Aorta (tissue), 5 donors: ENCODE measurements around the gene NUP62. TPM values are rescaled to one million over a fixed set of nuclear protein-coding genes. Genes with fewer than 3 reads are reported as not detected.

Experiments used
- ATAC-seq: fragments of 200-7000 bp; cut with Tn5 transposase; one replicate; pipeline ENCODE4 v1.9.1; 2022; ENCODE audit warnings: moderate library complexity; ENCODE audit not compliant: low FRiP score
- DNase-seq, 2 donors: peaks; one replicate each; pipeline ENCODE4 v3.0.0-alpha.2; 2020
- H3K27ac ChIP-seq, 2 donors: one replicate each; pipeline ENCODE4 v1.5.1; 2013; ENCODE audit warnings: low read length in 2 of 2, mild to moderate bottlenecking in 2 of 2, moderate library complexity in 2 of 2, control low read depth in 1 of 2, inconsistent platforms in 1 of 2, low read depth in 1 of 2
- H3K27me3 ChIP-seq, 2 donors: one replicate each; pipeline ENCODE4 v1.6.1; 2013; ENCODE audit warnings: control low read depth in 1 of 2, low read length in 1 of 2, mild to moderate bottlenecking in 1 of 2, moderate library complexity in 1 of 2; ENCODE audit not compliant: insufficient read depth in 2 of 2, control insufficient read depth in 1 of 2
- H3K36me3 ChIP-seq, 2 donors: one replicate each; pipeline ENCODE4 v1.6.1; 2013; ENCODE audit warnings: control low read depth in 1 of 2, low read length in 1 of 2, mild to moderate bottlenecking in 1 of 2; ENCODE audit not compliant: insufficient read depth in 2 of 2, control insufficient read depth in 1 of 2
- H3K4me1 ChIP-seq, 2 donors: one replicate each; pipeline ENCODE4 v1.6.1; 2013; ENCODE audit warnings: low read length in 2 of 2, control low read depth in 1 of 2, mild to moderate bottlenecking in 1 of 2, moderate library complexity in 1 of 2; ENCODE audit not compliant: insufficient read depth in 2 of 2, control insufficient read depth in 1 of 2
- H3K4me3 ChIP-seq, 2 donors: one replicate each; pipeline ENCODE4 v1.5.1; 2013; ENCODE audit warnings: low read length in 2 of 2, control low read depth in 1 of 2, mild to moderate bottlenecking in 1 of 2
- H3K9me3 ChIP-seq: one replicate; pipeline ENCODE4 v1.6.1; 2013; ENCODE audit warnings: mild to moderate bottlenecking, low read length; ENCODE audit not compliant: control insufficient read depth
- WGBS, 2 donors: extraction: QIAGEN DNeasy Blood & Tissue Kit; methylation state at CpG; one replicate each; pipeline ENCODE4 v1.1.7; 2013; 5-methylcytosine and 5-hydroxymethylcytosine counted together
- intact Hi-C, 2 donors: fragments of 100-400 bp; cut with DNase I; formaldehyde crosslinking; loops; one replicate each; pipeline versions ENCODE4 v1.14.2 to v1.15.0; 2022
- microRNA-seq, 2 donors: library from miRNA; unstranded; fragments of <30 nt; microRNA quantifications; one replicate each; pipeline ENCODE4 v1.2.0, GENCODE V29; 2020
- polyA plus RNA-seq, 2 donors: library from polyadenylated mRNA; stranded (reverse); fragments of 200-250 nt; gene quantifications; one replicate each; pipeline ENCODE4 v1.2.3, GENCODE V29; 2013
- total RNA-seq, 2 donors: library from RNA; stranded (reverse); fragmentation: NEBNext Ultra II Directional; extraction: Animal tissue kit (Norgen Biotek cat#: 25700); gene quantifications; one replicate each; pipeline ENCODE4 v1.2.1, GENCODE V29; 2021
- donor health status: healthy with polysubstance abuse.
- donor health status: Bipolar disorder and iron deficiency.
- donor health status: DM: no; HTN: no; CAD: no.
- donor health status: DM: no; HTN: no; CAD: no.
- donor health status: DM: yes; HTN: yes; CAD: no.

NUP62 gene
- total and polyA plus RNA-seq, 4 donors: 13.3 to 39.8 (median 22.5) TPM

DNA sequence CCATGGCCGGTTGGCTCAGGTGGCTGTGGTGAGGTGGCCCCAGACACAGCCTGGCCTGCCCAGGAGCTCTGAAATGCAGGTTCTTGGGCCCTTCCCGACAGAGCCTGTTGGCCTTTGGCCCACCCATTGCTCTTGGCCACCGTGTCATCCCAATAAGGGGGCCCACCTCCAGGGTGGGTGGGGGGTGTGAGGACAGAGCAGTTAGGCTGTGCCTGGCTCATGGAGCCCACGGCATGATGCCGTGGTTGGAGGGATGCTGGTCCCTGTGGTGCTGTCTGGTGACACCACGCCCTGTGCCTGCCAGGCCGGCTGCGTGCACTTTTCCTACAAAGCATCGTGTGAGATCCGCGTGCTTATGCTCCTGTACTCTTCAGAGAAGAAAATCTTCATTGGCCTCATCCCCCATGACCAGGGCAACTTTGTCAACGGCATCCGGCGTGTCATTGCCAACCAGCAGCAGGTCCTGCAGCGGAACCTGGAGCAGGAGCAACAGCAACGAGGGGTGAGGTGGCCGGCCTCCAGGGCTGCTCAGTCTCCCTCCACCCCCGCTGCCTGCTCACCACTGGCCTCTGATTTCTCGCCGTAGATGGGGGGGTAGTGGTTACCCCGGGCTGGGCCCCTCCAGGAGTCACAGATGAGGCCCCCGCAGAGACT lies 69.5 kb downstream of the NUP62 start:
- ATAC-seq (no peak), DNase-seq (peak in 1 of 2 donors; percentile 74)
- no peaks in the 10 kb centered on the region for H3K9me3 ChIP-seq
- 77 to 80% methylated on average over 22 of the region's 22 CpGs for WGBS, 2 donors
- H3K27ac ChIP-seq: no peak overlapping the region
- H3K4me1 ChIP-seq: no peaks in the 10 kb centered on the region
- intact Hi-C loops: loop anchor here in 1 of 2 donors (10.0 kb wide), 1 partner anchor 95 kb away; the partner anchor contains the start of genes AP2A1 and TSKS
- no peak overlapping the region for H3K4me3 ChIP-seq
- no peaks in the 10 kb centered on the region for H3K36me3 ChIP-seq
- no peaks in the 10 kb centered on the region for H3K27me3 ChIP-seq

DNA sequence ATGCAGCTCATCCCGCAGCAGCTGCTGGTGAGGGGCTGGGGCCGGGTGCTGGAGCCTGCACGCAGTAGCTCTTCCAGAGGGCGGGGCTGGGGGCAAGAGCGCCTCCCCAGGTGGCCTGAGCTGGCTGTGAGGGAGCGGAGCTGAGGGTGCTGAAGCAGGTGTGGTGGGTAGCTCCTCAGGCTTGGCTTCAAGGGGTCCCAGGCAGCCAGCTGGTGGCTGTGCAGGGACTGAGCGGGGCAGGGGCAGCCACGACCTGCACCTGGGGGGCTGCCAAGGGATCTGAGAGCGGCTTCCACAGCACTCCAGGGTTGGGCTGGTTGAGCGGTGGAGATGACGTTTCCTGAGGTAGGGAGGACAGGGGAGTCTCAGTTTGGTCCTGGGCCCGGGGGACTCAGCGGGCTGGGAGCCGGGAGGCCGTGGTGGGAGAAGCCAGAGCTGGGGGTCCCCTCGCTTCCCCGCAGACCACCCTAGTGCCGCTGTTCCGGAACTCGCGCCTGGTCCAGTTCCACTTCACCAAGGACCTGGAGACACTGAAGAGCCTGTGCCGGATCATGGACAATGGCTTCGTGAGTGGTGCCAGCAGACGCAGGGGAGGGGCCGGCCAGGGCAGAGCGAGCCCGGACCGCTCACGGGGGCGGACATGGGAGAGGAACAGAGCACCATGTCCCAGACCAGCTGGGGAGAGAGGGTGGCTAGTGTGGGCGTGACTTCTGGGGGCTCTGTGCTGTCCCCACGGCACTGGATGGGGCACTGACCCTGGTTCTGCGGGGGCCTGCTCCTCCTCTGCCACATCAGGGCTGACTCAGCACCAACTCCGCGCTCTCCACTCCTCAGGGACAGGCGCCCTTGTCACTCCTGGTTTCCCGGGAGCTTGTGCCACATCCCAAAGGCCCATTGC lies 71.0 kb downstream of the NUP62 start:
- ATAC-seq: peak; percentile 1
- WGBS, 2 donors: 83% methylated on average over 36 to 37 of the region's 37 CpGs
- peak in 1 of 2 donors; percentile 70 for DNase-seq
- no peak overlapping the region for H3K4me3 ChIP-seq
- H3K27ac ChIP-seq: no peak overlapping the region
- intact Hi-C loops: no loop called here
- no peaks in the 10 kb centered on the region for H3K4me1 ChIP-seq
- H3K27me3 ChIP-seq: no peaks in the 10 kb centered on the region
- H3K36me3 ChIP-seq: no peaks in the 10 kb centered on the region
- no peaks in the 10 kb centered on the region for H3K9me3 ChIP-seq

DNA sequence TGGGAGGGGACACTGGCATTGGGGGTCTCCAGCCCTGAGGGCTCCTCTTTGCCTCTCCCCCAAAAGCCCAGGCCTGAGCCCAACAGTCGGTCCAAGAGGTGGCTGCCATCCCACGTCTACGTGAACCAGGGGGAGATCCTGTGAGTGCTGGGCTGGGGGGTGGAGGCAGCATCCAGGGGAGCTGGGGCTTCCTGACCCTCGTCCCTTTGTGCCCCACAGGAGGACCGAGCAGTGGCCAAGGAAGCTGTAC lies 71.5 kb downstream of the NUP62 start:
- intact Hi-C loops: no loop called here
- Histone ChIP-seq H3K9me3 (no peaks in the 10 kb centered on the region), H3K27ac (no peak overlapping the region), H3K4me1 (no peaks in the 10 kb centered on the region), H3K4me3 (no peak overlapping the region), H3K36me3 (no peaks in the 10 kb centered on the region), H3K27me3 (no peaks in the 10 kb centered on the region)
- ATAC-seq (no peak), DNase-seq (no peak)
- WGBS, 2 donors: 78 to 82% methylated on average over 5 of the region's 5 CpGs

DNA sequence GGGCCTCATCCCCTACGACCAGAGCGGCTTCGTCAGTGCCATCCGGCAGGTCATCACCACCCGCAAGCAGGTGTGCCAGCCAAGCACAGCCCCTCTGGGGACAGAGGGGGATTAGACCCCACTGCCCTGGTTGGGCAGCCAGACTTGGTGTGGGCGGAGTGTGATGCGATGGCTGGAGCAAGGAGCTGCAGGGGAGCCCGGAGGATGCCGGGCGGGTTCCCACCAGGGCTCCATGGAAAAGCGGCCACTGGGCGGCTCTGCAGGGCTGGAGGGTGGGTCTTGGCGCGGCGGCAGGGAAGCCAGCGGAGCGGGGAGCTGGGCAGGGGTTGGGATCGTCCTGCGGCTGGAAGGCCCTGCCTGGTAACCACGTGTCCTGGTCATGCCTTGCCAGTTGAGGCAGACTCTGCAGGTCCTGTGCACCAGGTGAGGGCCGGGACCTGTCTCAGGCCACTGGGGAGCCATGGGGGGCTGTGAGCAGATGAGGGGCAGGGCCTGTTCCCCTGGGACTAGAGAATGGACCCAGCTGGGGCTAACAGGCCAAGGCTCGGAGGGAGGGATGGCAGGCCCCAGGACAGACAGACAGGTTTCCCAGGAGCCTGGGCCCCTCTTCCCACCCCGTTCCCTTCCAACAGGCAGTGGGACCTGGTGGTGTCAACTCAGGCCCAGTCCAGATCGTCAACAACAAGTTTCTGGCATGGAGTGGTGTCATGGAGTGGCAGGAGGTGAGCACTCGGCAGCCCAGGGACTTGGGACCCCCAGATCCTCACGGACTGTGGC lies 72.1 kb downstream of the NUP62 start:
- ATAC-seq (no peak), DNase-seq (no peak)
- Histone ChIP-seq H3K27me3 (no peaks in the 10 kb centered on the region), H3K9me3 (no peaks in the 10 kb centered on the region), H3K4me1 (no peaks in the 10 kb centered on the region), H3K27ac (no peak overlapping the region), H3K36me3 (no peaks in the 10 kb centered on the region), H3K4me3 (no peak overlapping the region)
- 90% methylated on average over 26 of the region's 26 CpGs for WGBS, 2 donors
- intact Hi-C loops: no loop called here

Small RNA genes lying within 50 kb of the gene (microRNA-seq; reads per million reads assigned to microRNA genes)
- 0 to 1.2 reads per million in 2 donors for gene MIR4750

Other genes starting within 250 kb of the NUP62 start
- 1 to 10 TPM in 1 of 2 donors, under 1 TPM in 1; 0.94 to 4.8 TPM for gene ADM5, start 239.9 kb downstream of the NUP62 start, total RNA-seq
- gene ADM5, start 239.9 kb downstream of the NUP62 start, polyA plus RNA-seq: under 1 TPM; 0.13 to 0.63 TPM
- 10 to 100 TPM in 1 of 2 donors, 1 to 10 TPM in 1; 6.5 to 24.4 TPM for gene CPT1C, start 238.4 kb downstream of the NUP62 start, total RNA-seq
- gene CPT1C, start 238.4 kb downstream of the NUP62 start, polyA plus RNA-seq: 1 to 10 TPM; 1.9 to 5.7 TPM
- gene TSKS, start 166.2 kb downstream of the NUP62 start, total RNA-seq: 1 to 10 TPM in 1 of 2 donors, under 1 TPM in 1; 0.42 to 2.6 TPM
- under 1 TPM in 1 of 2 donors, not detected in 1; 0.38 TPM for gene TSKS, start 166.2 kb downstream of the NUP62 start, polyA plus RNA-seq
- 10 to 100 TPM; 71.3 to 77.5 TPM for gene AP2A1, start 162.5 kb downstream of the NUP62 start, total RNA-seq
- gene AP2A1, start 162.5 kb downstream of the NUP62 start, polyA plus RNA-seq: 10 to 100 TPM; 19.9 to 63.1 TPM
- gene FUZ, start 116.2 kb downstream of the NUP62 start, total RNA-seq: 10 to 100 TPM in 1 of 2 donors, 1 to 10 TPM in 1; 9.3 to 18.1 TPM
- gene FUZ, start 116.2 kb downstream of the NUP62 start, polyA plus RNA-seq: 10 to 100 TPM; 11.5 to 27.8 TPM
- 10 to 100 TPM; 27.2 to 40.3 TPM for gene MED25, start 111.2 kb downstream of the NUP62 start, total RNA-seq
- gene MED25, start 111.2 kb downstream of the NUP62 start, polyA plus RNA-seq: 10 to 100 TPM; 18.3 to 52.8 TPM
- gene PTOV1, start 78.3 kb downstream of the NUP62 start, total RNA-seq: 100 to 1,000 TPM; 103 to 133 TPM
- 100 to 1,000 TPM in 1 of 2 donors, 10 to 100 TPM in 1; 50.0 to 142 TPM for gene PTOV1, start 78.3 kb downstream of the NUP62 start, polyA plus RNA-seq
- gene PNKP, start 61.9 kb downstream of the NUP62 start, total RNA-seq: 10 to 100 TPM; 65.2 to 76.5 TPM
- 10 to 100 TPM; 23.7 to 93.0 TPM for gene PNKP, start 61.9 kb downstream of the NUP62 start, polyA plus RNA-seq
- 10 to 100 TPM; 27.5 to 27.8 TPM for gene AKT1S1, start 52.1 kb downstream of the NUP62 start, total RNA-seq
- 10 to 100 TPM; 24.4 to 44.6 TPM for gene AKT1S1, start 52.1 kb downstream of the NUP62 start, polyA plus RNA-seq
- 10 to 100 TPM; 41.1 to 52.4 TPM for gene TBC1D17, start 51.8 kb downstream of the NUP62 start, total RNA-seq
- gene TBC1D17, start 51.8 kb downstream of the NUP62 start, polyA plus RNA-seq: 100 to 1,000 TPM in 1 of 2 donors, 10 to 100 TPM in 1; 22.7 to 102 TPM
- gene IL4I1, start 32.6 kb downstream of the NUP62 start, total RNA-seq: 1 to 10 TPM in 1 of 2 donors, under 1 TPM in 1; 0.84 to 7.2 TPM
- gene IL4I1, start 32.6 kb downstream of the NUP62 start, polyA plus RNA-seq: under 1 TPM in 1 of 2 donors, not detected in 1; 0.50 TPM
- 10 to 100 TPM; 13.8 to 43.3 TPM for gene ATF5, start 299 bp downstream of the NUP62 start, total RNA-seq
- gene ATF5, start 299 bp downstream of the NUP62 start, polyA plus RNA-seq: 10 to 100 TPM; 11.6 to 24.0 TPM
- 1 to 10 TPM; 1.8 to 3.1 TPM for gene SIGLEC11, start 31.7 kb upstream of the NUP62 start, total RNA-seq
- 1 to 10 TPM in 1 of 2 donors, under 1 TPM in 1; 0.82 to 1.4 TPM for gene SIGLEC11, start 31.7 kb upstream of the NUP62 start, polyA plus RNA-seq
- gene VRK3, start 95.9 kb upstream of the NUP62 start, total RNA-seq: 10 to 100 TPM; 36.7 to 40.5 TPM
- 10 to 100 TPM; 23.7 to 27.0 TPM for gene VRK3, start 95.9 kb upstream of the NUP62 start, polyA plus RNA-seq
- 1 to 10 TPM; 8.0 to 9.5 TPM for gene ZNF473, start 96.5 kb upstream of the NUP62 start, total RNA-seq
- gene ZNF473, start 96.5 kb upstream of the NUP62 start, polyA plus RNA-seq: 1 to 10 TPM in 1 of 2 donors, under 1 TPM in 1; 0.75 to 2.3 TPM
- gene IZUMO2, start 233.8 kb upstream of the NUP62 start, total RNA-seq: not detected
- not detected for gene IZUMO2, start 233.8 kb upstream of the NUP62 start, polyA plus RNA-seq